H9 (cell line): ENCODE data around the gene CCDC182. TPM values are rescaled to one million over a fixed set of nuclear protein-coding genes. Genes with fewer than 3 reads are reported as not detected.

Experiments
- DNase-seq: peaks from one replicate; pipeline ENCODE4 v3.0.0-alpha.2; 2017
- H2AFZ ChIP-seq: one replicate; pipeline ENCODE4 v1.6.1; 2013; ENCODE audit warnings: mild to moderate bottlenecking, low read length, control low read depth, moderate library complexity
- H2AK5ac ChIP-seq: 2 replicates; pipeline ENCODE4 v1.6.1; 2013; ENCODE audit warnings: low read length, control low read depth, mixed read lengths; ENCODE audit not compliant: insufficient read length
- H2BK120ac ChIP-seq: one replicate; pipeline ENCODE4 v1.6.1; 2013; ENCODE audit warnings: low read depth, mild to moderate bottlenecking, low read length, control low read depth, inconsistent platforms; ENCODE audit not compliant: poor library complexity, severe bottlenecking
- H2BK12ac ChIP-seq: 2 replicates; pipeline ENCODE4 v1.6.1; 2013; ENCODE audit warnings: low read length, control low read depth, mixed read lengths, low read depth; ENCODE audit not compliant: insufficient read length
- H2BK15ac ChIP-seq: 2 replicates; pipeline ENCODE4 v1.6.1; 2013; ENCODE audit warnings: low read depth, low read length, control low read depth
- H2BK20ac ChIP-seq: one replicate; pipeline ENCODE4 v1.6.1; 2013; ENCODE audit warnings: low read depth, mild to moderate bottlenecking, low read length, control low read depth, inconsistent platforms; ENCODE audit not compliant: poor library complexity, severe bottlenecking
- H2BK5ac ChIP-seq: 2 replicates; pipeline ENCODE4 v1.6.1; 2013; ENCODE audit warnings: low read length, control low read depth, mixed read lengths; ENCODE audit not compliant: insufficient read length
- H3K14ac ChIP-seq: 2 replicates; pipeline ENCODE4 v1.6.1; 2013; ENCODE audit warnings: low read length, control low read depth; ENCODE audit not compliant: insufficient read depth
- H3K18ac ChIP-seq: 2 replicates; pipeline ENCODE4 v1.6.1; 2013; ENCODE audit warnings: low read depth, mild to moderate bottlenecking, mixed read lengths, low read length, control low read depth; ENCODE audit not compliant: insufficient read length
- H3K23ac ChIP-seq: 2 replicates; pipeline ENCODE4 v1.6.1; 2013; ENCODE audit warnings: low read length, control low read depth, mixed read lengths, low read depth; ENCODE audit not compliant: insufficient read length
- H3K23me2 ChIP-seq: 2 replicates; pipeline ENCODE4 v1.6.1; 2013; ENCODE audit warnings: low read depth, mild to moderate bottlenecking, mixed read lengths, low read length, control low read depth; ENCODE audit not compliant: insufficient read length, poor library complexity, severe bottlenecking
- H3K27ac ChIP-seq: 2 replicates; pipeline ENCODE4 v1.5.1; 2013; ENCODE audit warnings: low read length, control low read depth, mixed read lengths, low read depth; ENCODE audit not compliant: insufficient read length
- H3K27me3 ChIP-seq: 2 replicates; pipeline ENCODE4 v1.6.1; 2013; ENCODE audit warnings: low read length, control low read depth, inconsistent platforms; ENCODE audit not compliant: insufficient read depth
- H3K4ac ChIP-seq: 2 replicates; pipeline ENCODE4 v1.6.1; 2013; ENCODE audit warnings: low read depth, mild to moderate bottlenecking, control low read depth, inconsistent platforms, low read length, moderate library complexity
- H3K4me1 ChIP-seq: 2 replicates; pipeline ENCODE4 v1.6.1; 2013; ENCODE audit warnings: low read length, control low read depth, inconsistent platforms; ENCODE audit not compliant: insufficient read depth
- H3K4me2 ChIP-seq: 2 replicates; pipeline ENCODE4 v1.6.1; 2013; ENCODE audit warnings: low read length, control low read depth, mixed read lengths; ENCODE audit not compliant: insufficient read length, insufficient read depth
- H3K56ac ChIP-seq: 2 replicates; pipeline ENCODE4 v1.6.1; 2013; ENCODE audit warnings: low read depth, mild to moderate bottlenecking, mixed read lengths, low read length, control low read depth; ENCODE audit not compliant: insufficient read length
- H3K79me1 ChIP-seq: 2 replicates; pipeline ENCODE4 v1.6.1; 2013; ENCODE audit warnings: low read depth, mild to moderate bottlenecking, moderate library complexity, low read length, control low read depth, inconsistent platforms; ENCODE audit not compliant: insufficient read depth, poor library complexity, severe bottlenecking
- H3K79me2 ChIP-seq: 2 replicates; pipeline ENCODE4 v1.6.1; 2013; ENCODE audit warnings: low read length, control low read depth, inconsistent platforms; ENCODE audit not compliant: insufficient read depth
- H3K9ac ChIP-seq: 2 replicates; pipeline ENCODE4 v1.6.1; 2013; ENCODE audit warnings: low read length, control low read depth, mixed read lengths; ENCODE audit not compliant: insufficient read length; ENCODE audit errors: extremely low read depth
- H3K9me3 ChIP-seq: one replicate; pipeline ENCODE4 v1.6.1; 2013; ENCODE audit warnings: low read depth, low read length, inconsistent platforms; ENCODE audit not compliant: control insufficient read depth
- H3T11ph ChIP-seq: one replicate; pipeline ENCODE4 v1.6.1; 2013; ENCODE audit warnings: mild to moderate bottlenecking, low read length, control low read depth, inconsistent platforms
- H4K20me1 ChIP-seq: one replicate; pipeline ENCODE4 v1.6.1; 2013; ENCODE audit not compliant: control insufficient read depth, insufficient read length, insufficient read depth
- H4K5ac ChIP-seq: 2 replicates; pipeline ENCODE4 v1.6.1; 2013; ENCODE audit warnings: low read depth, mild to moderate bottlenecking, mixed read lengths, low read length, control low read depth; ENCODE audit not compliant: insufficient read length
- H4K8ac ChIP-seq: replicated peaks from 2 replicates; pipeline ENCODE4 v1.6.1; 2013; ENCODE audit warnings: low read length, control low read depth, mixed read lengths, low read depth; ENCODE audit not compliant: insufficient read length
- H4K91ac ChIP-seq: 2 replicates; pipeline ENCODE4 v1.6.1; 2013; ENCODE audit warnings: low read depth, mild to moderate bottlenecking, moderate library complexity, mixed read lengths, low read length, control low read depth; ENCODE audit not compliant: insufficient read length
- H3K27ac Mint-ChIP-seq, 3 experiments: 2 replicates in 2 of 3; 3 replicates in 1 of 3; pipeline ENCODE4 v1.8.0; 2020 to 2021; ENCODE audit warnings: mixed read lengths in 3 of 3, mild to moderate bottlenecking in 1 of 3, moderate library complexity in 1 of 3
- H3K27me3 Mint-ChIP-seq: 2 replicates; pipeline ENCODE4 v1.8.0; 2021; ENCODE audit warnings: low read depth, mild to moderate bottlenecking, moderate library complexity, mixed read lengths
- H3K36me3 Mint-ChIP-seq, 3 experiments: 2 replicates in 2 of 3; 3 replicates in 1 of 3; pipeline ENCODE4 v1.8.0; 2020 to 2021; ENCODE audit warnings: low read depth in 3 of 3, mixed read lengths in 3 of 3; ENCODE audit not compliant: insufficient read depth in 1 of 3
- H3K4me1 Mint-ChIP-seq, 2 experiments: 2 replicates each; pipeline ENCODE4 v1.8.0; 2020; ENCODE audit warnings: mixed read lengths in 2 of 2
- H3K4me3 Mint-ChIP-seq, 2 experiments: 2 replicates in 1 of 2; 3 replicates in 1 of 2; pipeline ENCODE4 v1.8.0; 2020 to 2021; ENCODE audit warnings: mild to moderate bottlenecking in 2 of 2, mixed read lengths in 2 of 2, moderate library complexity in 1 of 2
- H3K9me3 Mint-ChIP-seq, 2 experiments: 2 replicates in 1 of 2; 3 replicates in 1 of 2; pipeline ENCODE4 v1.8.0; 2020; ENCODE audit warnings: mild to moderate bottlenecking in 2 of 2, mixed read lengths in 2 of 2, moderate library complexity in 1 of 2
- CTCF ChIP-seq: fragments of 200-600 bp; sonication (generic); conservative IDR thresholded peaks from 3 replicates; pipeline ENCODE4 v1.8.0; 2021; ENCODE audit warnings: antibody characterized with exemption, mild to moderate bottlenecking
- WGBS: extraction: QIAGEN DNeasy Blood & Tissue Kit; methylation state at CpG from one replicate; pipeline ENCODE4 v1.1.7; 2013; ENCODE audit warnings: missing lambda C conversion rate, low lambda C conversion rate, mixed read lengths; ENCODE audit not compliant: insufficient read length; ENCODE audit errors: extremely low coverage; 5-methylcytosine and 5-hydroxymethylcytosine counted together
- total RNA-seq: library from RNA; stranded (reverse); gene quantifications from 2 replicates; pipeline ENCODE4 v1.2.1, GENCODE V29; 2021

The CCDC182 gene
- total RNA-seq, 1 experiment from 2014 or later = not detected

- Histone ChIP-seq H3K27me3 (no peaks in the 10 kb centered on the region), H3T11ph (no peak overlapping the region), H2AFZ (no peak overlapping the region), H2BK20ac (no peak overlapping the region), H3K23me2 (no peaks in the 10 kb centered on the region), H4K8ac (no peak overlapping the region), H3K56ac (no peak overlapping the region), H4K91ac (no peak overlapping the region), H2BK5ac (no peak overlapping the region), H4K20me1 (no peaks in the 10 kb centered on the region), H3K23ac (no peak overlapping the region), H2BK12ac (no peak overlapping the region), H3K9ac (no peak overlapping the region), H3K4me2 (no peak overlapping the region), H3K4ac (no peak overlapping the region), H2AK5ac (no peak overlapping the region), H3K27ac (no peak overlapping the region), H3K4me1 (no peaks in the 10 kb centered on the region; the same call in 1 of the 2 replicates), H3K9me3 (no peaks in the 10 kb centered on the region), H3K79me2 (no peaks in the 10 kb centered on the region), H3K79me1 (no peaks in the 10 kb centered on the region), H3K18ac (no peak overlapping the region), H2BK120ac (no peak overlapping the region), H3K14ac (no peak overlapping the region), H4K5ac (no peak overlapping the region), H2BK15ac (no peak overlapping the region)
- no peak for DNase-seq
- peaks cover 28 to 48% of the 10 kb centered on the region in 2 experiments for H3K4me1 Mint-ChIP-seq
- no CpG with 5 or more reads among the region's 2 CpGs for WGBS
- H3K36me3 Mint-ChIP-seq = no peaks in the 10 kb centered on the region; a peak in 2 of 7 replicates
- H3K4me3 Mint-ChIP-seq = no peak overlapping the region
- TF ChIP-seq CTCF = no peak
- H3K27me3 Mint-ChIP-seq = peaks cover 21% of the 10 kb centered on the region
- no peaks in the 10 kb centered on the region for H3K9me3 Mint-ChIP-seq
- H3K27ac Mint-ChIP-seq = peak overlapping the region in 1 of 3 experiments; percentile 10; a peak in 1 of 7 replicates
These were observed 21.3 kb upstream of the CCDC182 start for GRCh38 chr17:57766318-57766943.
